GM18873 (cell line): Measurements from ENCODE around the gene PSMD1.
"Not testable (repeated sequence)": the region's sequence is repeated elsewhere in the genome, so short reads cannot be mapped to it uniquely, and the experiment has no call there.

ENCODE experiments used
- ATAC-seq: cut with Tn5 transposase; IDR thresholded peaks from one replicate; pipeline ENCODE4 v1.9.1; 2021; ENCODE audit warnings: mild to moderate bottlenecking, moderate library complexity, moderate number of reproducible peaks; ENCODE audit not compliant: unreplicated experiment, low FRiP score

The PSMD1 gene

GRCh38 chr2:231138699-231139098 lies 82.0 kb downstream of the PSMD1 start:
- no peak for ATAC-seq

- ATAC-seq: no peak
These were observed 83.1 kb downstream of the PSMD1 start for GRCh38 chr2:231139796-231140195.

- ATAC-seq: not testable (repeated sequence)
These were observed 84.1 kb downstream of the PSMD1 start for GRCh38 chr2:231140808-231141207.

GRCh38 chr2:231144896-231145295 lies 88.2 kb downstream of the PSMD1 start:
- no peak for ATAC-seq

- no peak for ATAC-seq
These were observed 90.0 kb downstream of the PSMD1 start for GRCh38 chr2:231146665-231147064.

- no peak for ATAC-seq
These were observed 96.3 kb downstream of the PSMD1 start for GRCh38 chr2:231152800-231153557.

- ATAC-seq: no peak
These were observed 102.6 kb downstream of the PSMD1 start for GRCh38 chr2:231159306-231159705.

- ATAC-seq: no peak
These were observed 104.0 kb downstream of the PSMD1 start for GRCh38 chr2:231160701-231161100.

GRCh38 chr2:231161252-231161839 lies 104.7 kb downstream of the PSMD1 start:
- ATAC-seq: no peak

- no peak for ATAC-seq
These were observed 105.2 kb downstream of the PSMD1 start for GRCh38 chr2:231161877-231162329.

- ATAC-seq: no peak
These were observed 106.3 kb downstream of the PSMD1 start for GRCh38 chr2:231163011-231163410.

GRCh38 chr2:231163414-231164095 lies 106.9 kb downstream of the PSMD1 start:
- no peak for ATAC-seq

- no peak for ATAC-seq
These were observed 111.2 kb downstream of the PSMD1 start for GRCh38 chr2:231167745-231168459.

GRCh38 chr2:231168460-231169139 lies 111.9 kb downstream of the PSMD1 start:
- no peak for ATAC-seq

- ATAC-seq: no peak
These were observed 112.8 kb downstream of the PSMD1 start for GRCh38 chr2:231169488-231169887.

GRCh38 chr2:231170055-231170454 lies 113.4 kb downstream of the PSMD1 start:
- no peak for ATAC-seq

GRCh38 chr2:231172025-231172424 lies 115.4 kb downstream of the PSMD1 start:
- ATAC-seq: no peak

- ATAC-seq: no peak
These were observed 117.6 kb downstream of the PSMD1 start for GRCh38 chr2:231174211-231174651.

GRCh38 chr2:231176066-231176465 lies 119.4 kb downstream of the PSMD1 start:
- ATAC-seq: no peak
